HL-60/S4 treated with phorbol 12-myristate 13-acetate at 8.2 ng/mL for 4 days and 3 days (cell line): ENCODE results near the gene LUZP1.

Experiments used
- in situ Hi-C: fragments of 300-500 bp; cut with MboI; formaldehyde crosslinking; loops from 2 replicates; pipeline ENCODE4 v1.15.0; 2022; ENCODE audit warnings: low sequenced_read_pairs

The LUZP1 gene

DNA sequence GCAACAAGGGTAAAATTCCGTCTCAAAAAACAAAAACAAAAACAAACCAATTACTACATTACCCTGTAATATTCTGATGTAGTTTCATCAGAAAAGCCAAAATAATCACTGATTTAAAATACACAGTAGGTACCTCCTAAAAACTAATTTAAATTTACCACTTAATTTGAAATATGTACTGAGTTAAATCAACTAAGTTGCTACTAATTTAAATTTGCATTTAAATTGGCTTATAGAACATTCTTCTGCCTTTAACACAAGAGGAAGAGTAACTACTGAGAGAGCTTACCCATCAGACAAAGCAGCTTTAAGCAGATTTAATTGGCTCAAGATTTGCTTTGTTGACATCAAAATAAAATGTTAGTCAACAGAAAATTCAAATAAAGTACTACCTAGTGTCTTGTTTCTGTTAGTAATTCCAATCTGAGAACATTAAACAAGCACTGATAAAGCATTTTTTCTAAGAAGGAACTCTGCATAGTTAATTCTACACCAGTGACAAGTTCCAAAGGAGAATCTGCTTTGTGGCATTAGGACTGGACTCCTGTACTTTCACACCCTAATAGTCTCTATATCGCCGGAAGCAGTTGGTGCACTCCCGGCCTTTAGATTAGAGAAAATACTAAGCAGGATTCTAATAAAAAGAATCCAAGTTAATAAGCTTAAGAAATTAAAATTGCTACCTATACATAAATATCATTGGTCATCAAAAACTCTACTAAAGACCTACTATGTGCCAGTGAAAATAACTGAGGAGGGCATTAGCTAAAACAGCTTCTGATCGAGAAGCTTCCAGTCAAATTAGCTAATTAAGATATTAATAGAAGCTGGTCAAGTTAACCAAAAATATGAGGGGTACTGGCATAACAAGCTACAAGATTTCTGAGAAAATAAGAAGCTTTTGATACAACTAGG lies 8.4 kb downstream of the LUZP1 start:
- in situ Hi-C loops, result no loop called here

DNA sequence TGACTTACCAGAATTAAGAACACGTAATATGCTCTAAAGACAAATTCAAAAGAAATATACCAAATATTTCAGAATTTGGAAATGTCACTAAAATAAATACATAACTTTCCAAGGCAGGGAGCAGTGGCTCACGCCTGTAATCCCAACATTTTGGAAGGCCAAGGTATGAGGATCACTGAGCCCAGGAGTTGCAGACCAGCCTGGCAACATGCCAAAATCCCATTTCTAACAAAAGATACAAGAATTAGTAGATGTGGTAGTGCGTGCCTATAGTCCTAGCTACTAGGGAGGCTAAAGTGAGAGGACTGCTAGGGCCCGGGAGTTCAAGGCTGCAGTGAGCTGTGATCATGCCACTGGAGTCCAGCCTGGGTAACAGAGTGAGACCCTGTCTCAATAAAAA lies 11.7 kb downstream of the LUZP1 start:
- in situ Hi-C loops, result no loop called here

DNA sequence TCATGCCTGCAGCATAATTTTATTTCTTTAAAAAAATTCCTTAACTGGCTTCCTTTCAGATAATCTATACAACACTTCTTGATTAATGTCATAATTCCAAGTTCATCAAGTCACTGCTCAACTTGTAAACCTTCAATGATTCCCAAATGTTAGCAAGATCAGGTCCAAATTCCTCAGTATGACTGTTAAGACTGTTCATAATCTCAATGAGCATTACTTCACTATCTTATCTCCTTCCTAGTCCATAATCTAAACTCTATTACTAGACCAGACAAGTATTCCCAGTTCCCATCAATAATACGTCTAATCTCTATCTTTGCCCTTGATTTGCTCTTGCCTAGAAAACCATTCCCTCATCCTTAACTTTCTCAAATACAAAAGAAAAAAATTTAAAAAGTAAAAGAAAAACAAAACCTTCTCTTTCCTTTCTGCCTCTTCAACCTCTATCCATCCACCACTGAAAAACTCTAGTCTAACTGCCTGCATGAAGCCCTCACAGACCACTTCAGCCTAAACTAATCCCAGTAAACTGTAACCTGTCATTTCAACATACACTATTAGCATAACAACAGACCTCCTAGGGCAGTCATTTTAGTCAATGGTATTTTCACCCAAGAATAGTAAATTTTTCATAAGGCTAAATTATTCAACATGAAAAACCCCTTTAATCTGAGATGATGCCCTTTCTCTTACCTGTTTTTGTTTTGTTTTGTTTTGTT lies 15.5 kb downstream of the LUZP1 start:
- in situ Hi-C loops, result no loop called here

DNA sequence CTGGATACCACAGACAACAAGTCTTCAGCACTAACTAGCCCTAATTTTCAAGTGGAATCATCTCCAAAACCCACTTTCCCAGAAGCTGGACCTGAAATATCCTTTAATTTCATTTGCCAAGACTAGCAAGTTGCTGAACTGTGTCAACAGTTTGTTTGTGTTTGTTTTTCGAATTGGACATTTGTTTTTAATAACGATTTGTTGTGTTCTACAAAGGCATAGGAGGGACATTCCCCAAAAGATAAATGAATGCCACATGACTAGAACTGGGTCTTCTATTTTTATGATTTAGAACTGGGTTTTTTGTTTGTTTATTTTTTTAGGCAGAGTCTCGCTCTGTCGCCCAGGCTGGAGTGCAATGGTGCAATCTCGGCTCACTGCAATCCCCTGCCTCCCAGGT lies 17.9 kb downstream of the LUZP1 start:
- in situ Hi-C loops, result no loop called here

DNA sequence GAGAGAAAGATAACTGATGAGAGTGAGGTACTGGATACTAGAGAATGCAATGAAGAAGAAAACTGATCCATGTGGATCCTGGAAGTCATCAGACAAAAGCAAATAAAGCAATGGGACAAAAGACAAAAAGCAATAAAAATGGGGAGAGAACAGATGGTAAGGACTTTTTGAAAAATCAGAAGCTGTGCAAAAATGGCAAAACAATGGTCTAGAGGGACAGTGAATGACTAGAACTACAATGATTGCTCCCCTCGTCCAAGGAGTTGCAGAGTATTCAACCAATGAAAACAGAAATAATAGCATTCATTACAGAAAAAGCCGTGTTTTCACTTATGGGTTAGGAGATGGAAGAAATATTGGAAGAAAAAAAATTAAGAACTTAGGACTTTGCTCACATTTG lies 18.5 kb downstream of the LUZP1 start:
- in situ Hi-C loops, result no loop called here

DNA sequence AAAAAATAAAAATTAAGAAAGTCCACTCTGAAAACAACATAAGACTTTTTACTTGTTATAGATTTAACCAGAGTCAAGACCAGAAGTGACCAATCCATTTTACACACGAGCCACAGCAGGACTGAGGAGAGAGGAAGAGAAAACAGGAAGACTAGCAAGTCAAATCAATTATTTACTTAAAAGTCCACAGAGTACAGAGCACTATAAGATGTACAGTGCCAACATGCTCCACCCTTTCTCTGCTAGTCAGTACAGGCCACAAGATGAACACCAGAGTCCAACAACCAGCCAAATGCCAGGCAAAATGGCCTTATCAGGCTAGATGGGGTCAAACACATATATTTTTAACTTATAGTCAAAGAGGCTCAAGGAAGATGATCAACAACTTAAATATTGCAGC lies 19.5 kb downstream of the LUZP1 start:
- in situ Hi-C loops, result no loop called here

DNA sequence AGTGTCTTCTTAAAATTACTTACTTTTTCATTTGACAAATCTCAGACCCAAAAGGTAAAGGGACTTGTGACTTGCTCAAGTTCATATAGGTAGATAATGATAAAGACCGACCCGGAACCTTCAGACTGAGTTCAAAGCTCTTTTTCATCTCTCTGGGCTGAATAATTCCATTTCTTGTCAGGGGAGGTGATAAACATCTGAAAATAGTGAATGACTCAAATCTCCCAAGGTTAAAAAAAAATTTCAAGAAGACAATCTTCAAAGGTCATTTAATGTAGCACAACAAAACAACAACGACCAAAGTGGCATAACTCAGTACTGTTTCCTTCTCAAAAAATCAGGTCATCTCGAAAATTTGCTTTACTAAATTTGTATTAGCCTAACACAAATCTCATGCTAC lies 20.6 kb downstream of the LUZP1 start:
- in situ Hi-C loops, result no loop called here

DNA sequence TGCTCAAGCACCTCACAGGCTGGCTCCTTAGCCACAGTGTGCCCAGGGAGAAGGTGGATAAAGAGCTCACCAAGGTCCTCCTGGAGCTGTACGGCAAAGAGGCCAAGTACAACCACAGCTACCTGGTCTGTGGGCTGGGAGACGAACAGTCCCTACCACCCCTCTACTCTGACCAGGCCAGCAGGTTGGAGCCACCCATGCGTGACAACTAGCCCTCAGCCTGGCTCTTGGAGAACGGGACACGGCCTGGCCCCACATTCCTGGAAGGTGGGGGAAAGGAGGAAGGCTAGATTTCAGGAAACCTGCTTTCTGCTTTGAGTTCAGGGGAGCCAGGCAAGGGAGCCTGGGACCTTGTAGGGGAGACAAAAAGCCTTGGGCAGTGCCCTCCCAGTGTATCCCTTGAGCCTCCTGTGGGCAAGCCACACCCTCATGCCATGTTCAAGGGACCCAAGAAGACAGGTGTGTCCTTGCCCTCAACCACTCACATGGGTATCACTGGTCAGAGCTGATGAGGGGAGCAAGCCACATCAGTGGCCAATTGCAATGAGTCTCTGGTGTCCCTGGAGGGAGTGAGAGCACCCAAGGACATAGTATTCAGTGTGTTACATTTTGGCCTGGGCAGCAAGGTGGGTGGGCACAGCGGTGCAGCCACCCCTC lies 27.6 kb downstream of the LUZP1 start:
- in situ Hi-C loops, result no loop called here

DNA sequence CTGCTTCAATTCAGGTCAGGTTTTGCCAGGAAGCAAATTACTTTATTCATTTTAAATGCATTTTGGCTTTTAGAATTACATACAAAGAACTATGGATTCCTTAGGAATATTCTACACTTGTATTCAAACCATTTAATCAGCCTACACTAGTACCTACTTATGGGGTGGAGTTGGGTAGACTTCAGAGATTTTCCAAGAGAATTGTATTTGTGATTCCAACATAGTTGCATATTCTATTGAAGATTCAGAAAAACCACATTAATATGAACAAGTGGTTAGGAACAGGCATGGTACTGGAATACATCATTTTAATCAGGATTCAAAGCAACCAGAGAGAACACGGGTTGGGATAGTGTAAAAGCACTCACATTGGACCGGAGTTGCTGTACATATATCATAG lies 33.4 kb downstream of the LUZP1 start:
- in situ Hi-C loops, result no loop called here

DNA sequence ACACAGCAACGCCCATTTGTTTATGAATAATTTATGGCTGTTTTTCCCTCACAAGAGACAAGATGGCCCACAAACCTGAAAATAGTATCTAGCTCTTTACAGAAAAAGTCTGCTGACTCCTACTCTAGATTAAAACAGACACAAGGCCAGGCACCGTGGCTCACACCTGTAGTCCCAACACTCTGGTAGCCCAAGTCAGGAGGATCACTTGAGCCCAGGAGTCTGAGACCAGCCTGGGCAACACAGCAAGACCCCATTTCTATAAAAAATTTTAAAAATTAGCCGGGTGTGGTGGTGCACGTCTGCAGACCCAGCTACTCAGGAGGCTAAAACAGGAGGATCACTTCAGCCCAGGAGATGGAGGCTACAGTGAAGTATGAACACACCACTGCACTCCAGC lies 34.6 kb downstream of the LUZP1 start:
- in situ Hi-C loops, result no loop called here

DNA sequence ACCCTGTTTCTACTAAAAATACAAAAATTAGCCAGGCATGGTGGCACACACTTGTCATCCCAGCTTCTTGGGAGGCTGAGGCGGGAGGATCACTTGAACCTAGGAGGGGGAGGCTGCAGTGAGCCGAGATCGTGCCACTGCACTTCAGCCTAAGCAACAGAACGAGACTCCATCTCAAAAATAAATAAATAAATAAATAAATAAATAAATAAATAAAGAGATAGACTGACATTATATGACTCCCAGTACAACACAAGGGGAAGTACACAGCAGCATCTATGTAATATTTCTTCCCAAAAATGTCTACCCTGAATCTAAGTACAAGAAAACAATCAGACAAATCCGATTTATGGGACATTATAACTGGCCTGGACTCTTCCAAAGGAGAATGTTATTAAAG lies 35.1 kb downstream of the LUZP1 start:
- in situ Hi-C loops, result no loop called here

DNA sequence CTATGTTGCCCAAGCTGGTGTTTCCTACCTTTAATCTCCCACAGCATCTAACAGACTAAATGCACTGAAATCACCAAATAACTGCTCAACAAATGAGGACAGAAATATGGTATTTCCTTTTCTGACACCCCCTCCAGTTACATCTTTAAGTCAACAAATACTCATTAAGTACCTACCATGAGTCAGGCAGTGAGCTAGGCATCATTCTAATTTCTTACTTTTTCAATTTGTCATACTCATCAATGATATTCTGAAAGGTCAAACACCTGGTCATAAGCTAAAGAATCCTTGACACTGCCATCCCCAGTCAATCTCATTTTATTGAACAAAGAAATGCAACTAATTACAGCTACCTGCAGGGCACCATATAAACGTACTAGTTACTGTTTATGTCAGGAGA lies 36.6 kb downstream of the LUZP1 start:
- in situ Hi-C loops, result no loop called here

DNA sequence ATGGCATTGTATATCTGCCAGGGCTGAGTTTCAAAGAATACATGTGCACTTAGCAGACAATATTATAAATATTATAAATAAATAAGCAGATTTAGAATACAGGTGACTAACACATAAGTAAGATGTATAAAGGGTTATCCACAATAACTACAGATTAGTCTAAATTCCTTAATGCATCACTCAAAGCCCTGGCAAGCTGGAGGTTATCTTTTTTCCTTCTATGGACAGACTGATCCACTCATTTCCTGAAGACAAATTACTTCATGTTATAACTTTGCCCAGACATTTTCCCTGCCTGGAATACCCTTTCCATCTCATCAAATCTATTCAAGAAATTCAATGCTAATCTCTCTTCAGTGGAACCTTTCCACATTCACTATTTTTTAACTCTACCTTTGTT lies 38.8 kb downstream of the LUZP1 start:
- in situ Hi-C loops, result no loop called here

DNA sequence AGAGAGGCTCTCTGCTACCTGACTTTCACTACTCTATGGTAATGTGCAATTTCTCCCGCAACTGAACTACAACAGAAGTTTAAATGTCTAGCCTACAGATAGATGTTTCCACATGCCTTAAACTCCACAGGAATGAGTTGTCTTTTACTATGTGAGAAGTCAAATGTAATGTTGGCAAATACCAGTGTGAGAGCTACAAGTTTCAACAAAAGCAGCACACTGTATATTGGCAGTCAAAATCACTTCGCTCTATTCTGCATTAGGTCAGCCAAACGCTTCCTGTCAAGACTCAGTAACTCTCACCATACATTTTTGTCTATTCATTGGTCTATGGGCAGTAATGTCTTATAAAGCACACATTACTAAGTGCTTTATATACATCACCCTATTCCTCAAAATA lies 41.9 kb downstream of the LUZP1 start:
- in situ Hi-C loops, result no loop called here

DNA sequence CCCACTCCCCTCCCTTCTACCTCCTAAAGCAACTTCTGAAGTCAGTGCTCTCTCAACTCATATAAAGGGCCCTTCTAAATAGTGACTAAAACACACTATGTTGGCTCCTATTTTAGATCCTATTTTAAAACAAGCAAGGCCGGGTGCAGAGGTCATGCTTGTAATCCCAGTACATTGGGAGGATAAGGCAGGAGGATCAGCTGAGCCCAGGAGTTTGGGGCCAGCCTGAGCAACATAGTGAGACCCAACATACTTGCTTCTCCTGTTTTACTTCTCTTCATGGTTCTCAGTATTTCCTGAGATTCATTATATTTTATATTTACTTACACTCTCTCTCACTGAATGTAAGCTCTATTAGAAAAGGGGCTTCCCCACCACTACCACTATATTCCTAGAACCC lies 42.5 kb downstream of the LUZP1 start:
- in situ Hi-C loops, result no loop called here

DNA sequence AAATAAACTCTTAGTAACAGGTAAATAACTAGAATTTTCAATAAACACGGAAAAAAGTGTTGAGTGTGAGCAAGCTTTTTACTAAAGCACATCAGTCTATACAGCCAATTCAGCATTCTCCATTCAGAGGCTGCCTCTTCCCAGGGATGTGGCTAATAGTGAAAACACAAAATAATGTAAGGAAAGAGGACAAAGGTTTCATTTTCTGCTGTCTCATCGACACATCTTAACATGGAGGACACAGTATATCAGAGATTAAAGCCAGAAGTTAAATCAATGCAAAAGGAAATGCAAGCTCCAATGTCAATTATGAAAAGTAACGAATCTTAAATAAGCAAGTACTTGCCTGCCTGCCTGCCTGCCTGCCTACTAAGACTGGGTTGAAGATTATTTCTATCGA lies 43.2 kb downstream of the LUZP1 start:
- in situ Hi-C loops, result no loop called here

DNA sequence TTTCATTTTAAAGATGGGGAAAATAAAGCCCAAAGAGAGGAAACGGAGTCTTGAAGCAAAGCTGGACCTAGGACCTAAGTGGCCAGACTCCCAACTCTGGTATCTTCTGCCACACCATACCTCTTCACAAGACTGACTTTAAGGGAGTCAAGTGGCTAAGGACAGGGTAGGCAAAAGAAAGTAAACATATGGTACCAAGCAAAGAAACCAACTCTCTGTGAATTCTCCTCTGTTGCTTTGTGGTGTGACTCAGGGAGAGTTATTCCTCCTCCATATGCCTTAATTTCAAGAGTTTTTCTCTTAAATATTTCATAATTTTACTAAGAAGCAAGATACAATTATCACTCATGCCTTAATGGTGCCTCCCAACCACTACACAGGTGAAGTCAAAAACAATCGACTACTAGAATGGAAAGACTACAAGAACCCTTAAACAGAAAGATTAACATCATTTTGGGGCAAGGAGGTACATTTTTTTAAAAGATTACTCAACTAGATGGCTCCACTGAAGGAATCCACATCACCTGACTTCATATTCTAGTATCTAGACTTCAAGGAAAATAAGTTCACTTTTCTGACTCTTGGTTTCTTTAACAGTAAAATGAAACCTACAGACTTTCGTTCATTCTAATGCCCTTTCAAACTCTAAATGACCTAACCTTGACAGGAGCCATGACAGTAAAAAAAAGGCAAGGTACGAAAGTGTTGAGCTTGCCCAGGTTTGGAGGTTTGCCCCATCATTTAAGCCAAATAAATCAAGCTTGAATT lies 44.2 kb downstream of the LUZP1 start:
- in situ Hi-C loops, result no loop called here

DNA sequence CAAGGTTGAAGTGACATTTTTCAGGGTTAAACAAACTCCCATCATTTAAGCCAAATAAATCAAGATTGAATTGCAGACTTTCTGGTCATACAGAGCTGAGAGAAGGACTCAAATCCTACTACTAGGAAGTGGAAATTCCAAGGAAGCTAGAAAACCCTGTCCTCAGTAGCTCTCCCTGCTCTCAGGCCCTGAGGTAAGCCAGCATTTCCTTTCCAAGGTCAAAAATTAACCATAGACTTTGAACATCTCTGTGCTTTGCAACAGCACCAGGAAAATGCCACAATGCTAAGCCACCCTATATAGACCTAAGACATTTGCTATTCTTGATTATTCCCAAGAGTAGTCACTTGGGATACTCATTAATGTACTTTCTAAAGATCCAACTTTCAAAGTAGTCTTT lies 45.1 kb downstream of the LUZP1 start:
- in situ Hi-C loops, result no loop called here

DNA sequence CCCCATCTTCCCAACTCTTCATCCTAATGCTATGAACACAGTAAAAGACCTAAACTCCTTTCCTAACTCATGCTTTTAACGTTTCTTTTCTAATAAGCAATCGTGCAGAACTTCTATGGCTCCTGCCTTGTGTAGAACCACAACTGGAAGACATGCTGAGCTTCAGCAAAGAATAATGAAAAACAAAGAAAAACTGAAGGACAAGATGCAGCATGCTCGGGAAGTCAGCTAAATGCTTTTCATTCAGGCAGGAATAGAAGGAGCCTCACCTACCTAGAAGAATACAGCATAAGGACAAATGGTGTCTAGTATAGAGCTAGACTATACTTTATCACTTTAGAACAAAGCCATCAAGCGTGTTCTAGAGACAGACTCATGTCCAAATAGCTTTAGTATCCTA lies 45.9 kb downstream of the LUZP1 start:
- in situ Hi-C loops, result no loop called here

DNA sequence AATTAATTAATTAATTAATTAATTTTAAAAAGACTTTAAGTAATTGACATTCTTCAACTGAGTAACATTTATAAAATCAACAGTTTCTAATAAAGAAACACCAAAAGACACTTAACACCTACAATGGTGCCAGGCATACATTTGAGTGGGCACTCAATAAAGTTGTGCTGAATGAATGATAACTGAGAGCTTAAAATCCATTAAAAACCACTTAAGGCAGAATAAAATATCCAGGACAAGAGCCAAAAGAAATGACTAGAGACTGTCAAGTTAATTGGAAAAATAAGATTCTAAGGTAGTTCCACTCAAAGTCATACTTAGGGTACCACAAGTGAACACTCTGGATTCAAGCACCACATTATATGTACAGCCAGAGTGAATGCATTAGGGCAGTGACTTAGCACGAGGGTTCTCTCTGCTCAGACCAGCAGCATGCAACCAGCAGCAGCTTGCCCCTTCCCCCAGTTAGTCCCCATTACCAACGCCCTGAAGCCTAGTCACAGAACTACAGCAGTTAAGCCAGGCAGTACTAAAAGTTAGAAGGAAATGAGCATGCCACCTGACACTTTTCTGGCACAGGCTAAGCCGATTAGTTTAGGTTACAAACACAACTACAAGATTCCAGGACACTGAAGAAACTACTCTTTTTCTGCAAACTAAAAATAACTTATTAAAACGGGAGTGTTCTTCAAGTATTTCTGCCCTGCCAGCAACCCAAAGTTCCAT lies 46.5 kb downstream of the LUZP1 start:
- in situ Hi-C loops, result no loop called here

DNA sequence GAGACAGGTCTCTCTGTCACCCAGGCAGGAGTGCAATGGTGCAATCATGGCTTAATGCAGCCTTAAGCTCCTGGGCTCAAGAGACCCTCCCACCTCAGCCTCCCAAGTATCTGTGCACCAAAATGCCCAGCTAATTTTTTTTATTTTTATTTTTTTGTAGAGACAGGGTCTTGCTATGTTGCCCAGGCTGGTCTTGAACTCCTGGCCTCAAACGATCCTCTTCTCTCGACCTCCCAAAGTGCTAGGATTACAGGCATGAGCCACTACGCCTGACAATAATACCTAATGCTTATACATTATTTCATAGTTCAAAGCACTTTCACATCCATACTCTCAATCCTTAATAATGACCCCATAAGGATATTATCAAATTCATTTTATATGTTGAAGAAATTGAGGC lies 48.3 kb downstream of the LUZP1 start:
- in situ Hi-C loops, result no loop called here
